Measurements from ENCODE around the gene WWTR1. TPM values are rescaled to one million over a fixed set of nuclear protein-coding genes. Genes with fewer than 3 reads are reported as not detected.

Gene WWTR1
- total and polyA plus RNA-seq, 2 donors (not counting 3 experiments of a cell fraction or from before 2014, with no cell fraction given): 210 to 341 TPM

GRCh38 chr3:149510480-149510879 is 147.3 kb downstream of the WWTR1 start:
- dilution Hi-C loops (cut with MboI; ENCODE audit: extremely low pct_ligation_motif_present, low sequenced_read_pairs): loop anchor here (25.0 kb wide), 1 partner anchor 227 kb away; no protein-coding TSS in a partner anchor
- peaks cover 32% of the 10 kb centered on the region for H3K4me1 ChIP-seq (ENCODE audit: control insufficient read depth, extremely low read depth, insufficient read depth, low read length)
- no TSS peak for BruUV-seq (replicated peaks)
- H3K27ac ChIP-seq (ENCODE audit: insufficient read depth, low read depth, low read length): no peak overlapping the region
- intact Hi-C loops (cut with micrococcal nuclease): no loop called here
- H3K4me3 ChIP-seq (replicated peaks in 1 of 3; ENCODE audit: insufficient read depth in 1 of 3, low read depth in 1 of 3, low read length in 3 of 3): no peak overlapping the region
- no peak for FAIRE-seq
- H3K79me2 ChIP-seq (ENCODE audit: control insufficient read depth, insufficient read depth, low read length): no peaks in the 10 kb centered on the region
- no peak for DNase-seq (ENCODE audit: low read depth, low spot score)
- no peaks in the 10 kb centered on the region for H3K27me3 ChIP-seq (ENCODE audit: control insufficient read depth in 2 of 2, insufficient read depth in 2 of 2, low read length in 2 of 2)
- no peaks in the 10 kb centered on the region for H4K20me1 ChIP-seq (replicated peaks; ENCODE audit: control insufficient read depth, extremely low read depth, insufficient read depth, low read length)
- ChIA-PET POLR2A (interaction anchor here (0.6 kb wide), 1 partner anchor 269 kb away, joined by 5 read pairs; no protein-coding TSS in a partner anchor), CTCF (interaction anchor here (0.9 to 10.4 kb wide), 7 partner anchors 10 to 414 kb away, joined by 3 to 103 read pairs (median 3); partner anchors contain the start of gene COMMD2)
- no peak overlapping the region for H2AFZ ChIP-seq (ENCODE audit: low read depth, low read length)
- no peaks in the 10 kb centered on the region for H3K36me3 ChIP-seq (ENCODE audit: control insufficient read depth in 2 of 2, extremely low read depth in 1 of 2, insufficient read depth in 2 of 2, low read length in 2 of 2)
- no peaks in the 10 kb centered on the region for H3K9me1 ChIP-seq (replicated peaks; ENCODE audit: control insufficient read depth, extremely low read depth, insufficient read depth, low read length)
- H3K9me3 ChIP-seq (replicated peaks; ENCODE audit: control insufficient read depth, insufficient read depth, low read length): no peaks in the 10 kb centered on the region
- H3K4me2 ChIP-seq (ENCODE audit: insufficient read depth, low read length): no peak overlapping the region
- no peak overlapping the region for H3K9ac ChIP-seq (replicated peaks; ENCODE audit: extremely low read depth, insufficient read depth, low read length)
- TF ChIP-seq POLR2A (IDR thresholded peaks at IDR 0.05; ENCODE audit: low read depth, low read length) (no peak), CTCF (IDR thresholded peaks at IDR 0.05; ENCODE audit: extremely low read depth in 1 of 2, insufficient read depth in 1 of 2, low read depth in 1 of 2, low read length in 2 of 2) (no peak), EZH2 (IDR thresholded peaks at IDR 0.05; ENCODE audit: borderline replicate concordance, low read depth, low read length, severe bottlenecking) (no peak), POLR2AphosphoS5 (IDR thresholded peaks at IDR 0.05; ENCODE audit: insufficient read depth, low read depth, low read length) (no peak), JUN (IDR thresholded peaks at IDR 0.05; ENCODE audit: borderline replicate concordance, insufficient read depth, insufficient read length, low read depth) (no peak), FOS (IDR thresholded peaks at IDR 0.05; ENCODE audit: borderline replicate concordance, insufficient read depth, low read length) (no peak), MAX (IDR thresholded peaks at IDR 0.05; ENCODE audit: insufficient read depth, insufficient read length) (no peak)
